Gastroesophageal sphincter (tissue), 4 donors: Measurements from ENCODE around the gene C6. TPM values are rescaled to one million over a fixed set of nuclear protein-coding genes. Genes with fewer than 3 reads are reported as not detected.

Source experiments
- ATAC-seq: fragments of 150-250 bp; one replicate; pipeline ENCODE4 v1.9.1; 2016; ENCODE audit warnings: mild to moderate bottlenecking, moderate library complexity
- H3K27ac ChIP-seq, 4 donors: fragments of 200-600 bp; sonication (generic) in 3 of 4; 1 replicate in 3 of 4; 2 replicates in 1 of 4; pipeline ENCODE4 v1.5.1; 2016 to 2019
- H3K27me3 ChIP-seq: fragments of 200-600 bp; sonication (generic); one replicate; pipeline ENCODE4 v1.5.1; 2019
- H3K36me3 ChIP-seq, 2 donors: fragments of 200-600 bp; sonication (generic); one replicate each; pipeline ENCODE4 v1.5.1; 2019; ENCODE audit warnings: control low read depth in 1 of 2
- H3K4me1 ChIP-seq, 3 donors: fragments of 200-600 bp; sonication (generic); 1 replicate in 2 of 3; 2 replicates in 1 of 3; pipeline ENCODE4 v1.5.1; 2016 to 2019; ENCODE audit warnings: control low read depth in 2 of 3
- H3K4me3 ChIP-seq, 2 donors: fragments of 200-600 bp; sonication (generic); one replicate each; pipeline ENCODE4 v1.5.1; 2019; ENCODE audit warnings: mild to moderate bottlenecking in 1 of 2, moderate library complexity in 1 of 2
- H3K9me3 ChIP-seq, 3 donors: fragments of 200-600 bp; sonication (generic); one replicate each; pipeline ENCODE4 v1.5.1; 2017 to 2019; ENCODE audit warnings: control low read depth in 2 of 3
- CTCF ChIP-seq, 4 experiments: fragments of 200-600 bp in 2 of 4; fragments of 450-650 bp in 2 of 4; sonication (generic) in 1 of 4; IDR thresholded peaks; one replicate each; pipeline ENCODE4 v1.5.1; 2017 to 2019; ENCODE audit warnings: antibody characterized with exemption in 4 of 4, mild to moderate bottlenecking in 2 of 4, moderate library complexity in 2 of 4
- EP300 ChIP-seq: sonication (generic); formaldehyde crosslinking; IDR thresholded peaks from one replicate; pipeline ENCODE4 v1.6.1; 2017; ENCODE audit warnings: antibody characterized with exemption, mild to moderate bottlenecking
- POLR2A ChIP-seq, 2 donors: fragments of 450-650 bp; IDR thresholded peaks; one replicate each; pipeline ENCODE4 v1.6.1; 2017; ENCODE audit warnings: antibody characterized with exemption in 2 of 2, mild to moderate bottlenecking in 2 of 2, moderate library complexity in 1 of 2
- POLR2AphosphoS5 ChIP-seq: sonication (generic); formaldehyde crosslinking; IDR thresholded peaks from one replicate; pipeline ENCODE4 v1.6.1; 2017; ENCODE audit warnings: antibody characterized with exemption
- WGBS, 2 donors: methylation state at CpG; one replicate each; pipeline ENCODE4 v1.1.5; 2018; ENCODE audit warnings: low coverage in 1 of 2; 5-methylcytosine and 5-hydroxymethylcytosine counted together
- total RNA-seq, 4 donors: library from RNA; depleted of rRNA; stranded (reverse); fragments of >200 nt; gene quantifications; one replicate each; pipeline ENCODE4 v1.1.0, GENCODE V29; 2016

C6 gene
- total RNA-seq, 4 donors from 2014 or later: 1.7 to 9.2 (median 3.5) TPM

- Histone ChIP-seq H3K36me3 (no peaks in the 10 kb centered on the region), H3K4me3 (no peak overlapping the region), H3K27me3 (no peaks in the 10 kb centered on the region), H3K27ac (no peak overlapping the region), H3K4me1 (peaks cover 0 to 2% (median 0%) of the 10 kb centered on the region in 3 donors), H3K9me3 (no peaks in the 10 kb centered on the region)
- no peak for ATAC-seq
- 50% methylated on average over 1 of the region's 1 CpG for WGBS, 2 donors
- TF ChIP-seq EP300 (no peak), POLR2A (IDR thresholded peaks at IDR 0.05) (no peak), CTCF (IDR thresholded peaks at IDR 0.05) (no peak), POLR2AphosphoS5 (no peak)
These were observed 33.8 kb upstream of the C6 start for GRCh38 chr5:41247135-41247534.

- Histone ChIP-seq H3K9me3 (no peaks in the 10 kb centered on the region), H3K27ac (no peak overlapping the region), H3K36me3 (no peaks in the 10 kb centered on the region), H3K27me3 (no peaks in the 10 kb centered on the region), H3K4me3 (no peak overlapping the region), H3K4me1 (peaks cover 0 to 2% (median 0%) of the 10 kb centered on the region in 3 donors)
- peak; percentile 41 for ATAC-seq
- WGBS, 2 donors: 38 to 63% methylated on average over 1 of the region's 1 CpG
- TF ChIP-seq POLR2AphosphoS5 (no peak), EP300 (no peak), POLR2A (IDR thresholded peaks at IDR 0.05) (no peak), CTCF (IDR thresholded peaks at IDR 0.05) (no peak)
These were observed 33.0 kb upstream of the C6 start for GRCh38 chr5:41246376-41246775.

DNA sequence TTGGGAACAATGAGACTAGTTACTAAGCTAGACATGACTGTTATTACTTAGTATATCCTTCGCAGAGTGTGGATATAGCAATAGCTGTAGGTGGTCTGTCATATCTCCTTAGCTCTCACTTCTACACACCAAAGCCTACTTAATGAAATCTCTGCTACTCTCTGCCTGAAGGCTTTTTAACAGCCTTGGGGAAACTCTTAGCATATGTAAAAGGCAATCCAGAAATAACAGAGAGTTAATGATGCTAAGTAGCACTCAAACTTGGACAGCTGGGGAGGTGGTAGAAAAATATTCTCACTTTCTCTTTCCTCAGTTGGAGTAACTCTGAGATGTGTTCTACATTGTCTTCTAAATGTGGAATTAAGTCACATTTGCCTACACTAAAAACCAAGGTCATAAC, 30.2 kb upstream of the C6 start:
- H3K36me3 ChIP-seq: no peaks in the 10 kb centered on the region
- ATAC-seq: no peak
- H3K27me3 ChIP-seq: no peaks in the 10 kb centered on the region
- H3K27ac ChIP-seq: no peak overlapping the region
- peaks cover 0 to 12% (median 0%) of the 10 kb centered on the region in 3 donors for H3K9me3 ChIP-seq
- peaks cover 0 to 2% (median 0%) of the 10 kb centered on the region in 3 donors for H3K4me1 ChIP-seq
- H3K4me3 ChIP-seq: no peak overlapping the region
- WGBS, 2 donors: 58 to 71% methylated on average over 1 of the region's 1 CpG
- no peak for TF ChIP-seq POLR2A (IDR thresholded peaks at IDR 0.05)

- WGBS, 2 donors: 100% methylated on average over 1 of the region's 3 CpGs
- H3K4me1 ChIP-seq: no peaks in the 10 kb centered on the region
- H3K27me3 ChIP-seq: no peaks in the 10 kb centered on the region
- ATAC-seq: no peak
- H3K36me3 ChIP-seq: no peaks in the 10 kb centered on the region
- TF ChIP-seq EP300 (no peak), CTCF (IDR thresholded peaks at IDR 0.05) (no peak), POLR2AphosphoS5 (no peak), POLR2A (IDR thresholded peaks at IDR 0.05) (no peak)
- peaks cover 0 to 12% (median 0%) of the 10 kb centered on the region in 3 donors for H3K9me3 ChIP-seq
- no peak overlapping the region for H3K4me3 ChIP-seq
- no peak overlapping the region for H3K27ac ChIP-seq
These were observed 27.7 kb upstream of the C6 start for GRCh38 chr5:41240985-41241384.

DNA sequence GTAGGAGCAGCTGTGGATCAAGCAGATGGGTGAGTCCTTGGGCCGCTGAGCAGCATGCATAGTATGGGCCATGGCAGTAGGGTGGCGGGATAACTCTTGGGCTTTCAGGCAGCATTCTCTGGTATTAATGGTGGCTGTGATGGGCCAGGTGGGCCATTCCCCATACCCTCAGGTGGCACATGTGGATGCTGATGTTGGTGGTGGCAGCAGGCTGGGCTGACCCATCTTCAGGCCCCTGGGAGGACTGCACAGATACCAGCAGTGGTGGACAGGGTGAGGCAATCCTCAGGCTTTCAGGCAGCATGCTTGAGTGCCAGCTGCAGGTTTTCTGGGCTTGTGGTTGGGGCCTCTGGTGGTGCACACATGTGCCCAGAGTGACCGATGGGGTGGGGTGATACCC, 27.1 kb upstream of the C6 start:
- peaks cover 0 to 12% (median 0%) of the 10 kb centered on the region in 3 donors for H3K9me3 ChIP-seq
- TF ChIP-seq POLR2A (IDR thresholded peaks at IDR 0.05): no peak
- TF ChIP-seq EP300: no peak
- no peak for TF ChIP-seq POLR2AphosphoS5
- TF ChIP-seq CTCF (IDR thresholded peaks at IDR 0.05): no peak
- H3K27ac ChIP-seq: no peak overlapping the region
- ATAC-seq: peak; percentile 25
- H3K36me3 ChIP-seq: no peaks in the 10 kb centered on the region
- H3K4me1 ChIP-seq: no peaks in the 10 kb centered on the region
- no peak overlapping the region for H3K4me3 ChIP-seq
- WGBS, 2 donors: no CpG with 5 or more reads among the region's 3 CpGs
- H3K27me3 ChIP-seq: no peaks in the 10 kb centered on the region
